ENCODE measurements around the gene EIF3M.

EIF3M gene

GRCh38 chr11:32615422-32615821 lies 31.8 kb downstream of the EIF3M start:
- no peak overlapping the region for H3K4me3 ChIP-seq (ENCODE audit: low read depth, low read length)
- TF ChIP-seq CTCF (IDR thresholded peaks at IDR 0.05; ENCODE audit: borderline replicate concordance, insufficient read depth, low read depth, low read length): no peak

- no peak for TF ChIP-seq CTCF (IDR thresholded peaks at IDR 0.05; ENCODE audit: borderline replicate concordance, insufficient read depth, low read depth, low read length)
- no peak overlapping the region for H3K4me3 ChIP-seq (ENCODE audit: low read depth, low read length)
Observed at GRCh38 chr11:32616903-32617302, 33.3 kb downstream of the EIF3M start.

GRCh38 chr11:32630844-32631243 lies 47.2 kb downstream of the EIF3M start:
- no peak for TF ChIP-seq CTCF (IDR thresholded peaks at IDR 0.05; ENCODE audit: borderline replicate concordance, insufficient read depth, low read depth, low read length)
- H3K4me3 ChIP-seq (ENCODE audit: low read depth, low read length): no peak overlapping the region

- TF ChIP-seq CTCF (IDR thresholded peaks at IDR 0.05; ENCODE audit: borderline replicate concordance, insufficient read depth, low read depth, low read length): no peak
- no peak overlapping the region for H3K4me3 ChIP-seq (ENCODE audit: low read depth, low read length)
Observed at GRCh38 chr11:32635819-32636218, 52.2 kb downstream of the EIF3M start.

GRCh38 chr11:32641361-32641760 lies 57.7 kb downstream of the EIF3M start:
- TF ChIP-seq CTCF (IDR thresholded peaks at IDR 0.05; ENCODE audit: borderline replicate concordance, insufficient read depth, low read depth, low read length): no peak
- H3K4me3 ChIP-seq (ENCODE audit: low read depth, low read length): no peak overlapping the region

- H3K4me3 ChIP-seq (ENCODE audit: low read depth, low read length): no peak overlapping the region
- no peak for TF ChIP-seq CTCF (IDR thresholded peaks at IDR 0.05; ENCODE audit: borderline replicate concordance, insufficient read depth, low read depth, low read length)
Observed at GRCh38 chr11:32643526-32643925, 59.9 kb downstream of the EIF3M start.
